Vagina (tissue), 2 donors: ENCODE measurements around the gene OXER1. TPM values are rescaled to one million over a fixed set of nuclear protein-coding genes. Genes with fewer than 3 reads are reported as not detected.

Experiments used
- DNase-seq, 2 donors: peaks; one replicate each; pipeline ENCODE4 v3.0.0-alpha.2; 2017; ENCODE audit errors: extremely low spot score in 2 of 2
- H3K27ac ChIP-seq: fragments of 200-600 bp; sonication (generic); one replicate; pipeline ENCODE4 v1.5.1; 2019
- H3K27me3 ChIP-seq: fragments of 200-600 bp; sonication (generic); one replicate; pipeline ENCODE4 v1.5.1; 2019
- H3K36me3 ChIP-seq, 2 donors: fragments of 200-600 bp; sonication (generic); one replicate each; pipeline ENCODE4 v1.5.1; 2017 to 2019
- H3K4me1 ChIP-seq: fragments of 200-600 bp; sonication (generic); one replicate; pipeline ENCODE4 v1.5.1; 2019
- H3K4me3 ChIP-seq, 2 donors: fragments of 200-600 bp; sonication (generic); 1 replicate in 1 of 2; 2 replicates in 1 of 2; pipeline ENCODE4 v1.5.1; 2016 to 2019
- H3K9me3 ChIP-seq: fragments of 200-600 bp; sonication (generic); one replicate; pipeline ENCODE4 v1.5.1; 2019
- POLR2A ChIP-seq, 2 donors: fragments of 450-650 bp; IDR thresholded peaks; one replicate each; pipeline ENCODE4 v1.6.1; 2017; ENCODE audit warnings: antibody characterized with exemption in 2 of 2, mild to moderate bottlenecking in 2 of 2, moderate library complexity in 2 of 2
- POLR2AphosphoS5 ChIP-seq, 2 donors: sonication (generic); formaldehyde crosslinking; IDR thresholded peaks; one replicate each; pipeline ENCODE4 v1.9.0; 2017; ENCODE audit warnings: antibody characterized with exemption in 2 of 2, mild to moderate bottlenecking in 2 of 2, low read depth in 1 of 2; ENCODE audit not compliant: insufficient read depth in 1 of 2
- intact Hi-C: fragments of 100-400 bp; cut with DNase I; formaldehyde crosslinking; loops from one replicate; pipeline ENCODE4 v1.15.1; 2023
- total RNA-seq: library from RNA; depleted of rRNA; stranded (reverse); fragments of >200 nt; gene quantifications from one replicate; pipeline ENCODE4 v1.2.3, GENCODE V29; 2016
- TF ChIP-seq, protein P1 (sequence below), 3 experiments: fragments of 450-650 bp in 2 of 3; fragments of 200-600 bp in 1 of 3; sonication (generic) in 1 of 3; IDR thresholded peaks; one replicate each; pipeline ENCODE4 v1.5.1; 2017 to 2019; ENCODE audit warnings: antibody characterized with exemption in 3 of 3, mild to moderate bottlenecking in 2 of 3, moderate library complexity in 2 of 3

OXER1 gene
- total RNA-seq, 1 donor from 2014 or later, result 1.2 TPM

DNA sequence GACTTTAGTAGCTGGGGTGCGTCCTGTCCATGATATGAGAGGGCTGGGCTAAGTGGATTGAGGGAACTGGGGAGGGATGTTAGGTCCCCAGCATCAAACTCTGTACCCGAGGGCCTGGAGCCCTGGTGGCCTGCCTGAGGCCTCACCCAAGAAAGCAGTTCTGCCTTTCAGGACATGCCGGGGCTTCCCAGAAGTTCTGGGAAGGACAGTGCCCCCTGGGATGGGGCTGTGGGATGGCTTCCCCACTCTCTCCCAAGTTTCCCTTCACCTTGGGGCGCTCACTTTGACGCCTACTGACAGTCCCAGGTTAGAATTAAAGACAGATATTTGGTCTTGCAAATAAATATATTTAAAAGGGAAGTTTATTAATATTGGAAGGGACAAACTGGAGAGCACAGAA lies 1.8 kb downstream of the OXER1 start:
- TF ChIP-seq POLR2AphosphoS5 (IDR thresholded peaks at IDR 0.05; ENCODE audit: insufficient read depth in 1 of 2, low read depth in 1 of 2), result no peak
- TF ChIP-seq POLR2A (IDR thresholded peaks at IDR 0.05), result no peak

DNA sequence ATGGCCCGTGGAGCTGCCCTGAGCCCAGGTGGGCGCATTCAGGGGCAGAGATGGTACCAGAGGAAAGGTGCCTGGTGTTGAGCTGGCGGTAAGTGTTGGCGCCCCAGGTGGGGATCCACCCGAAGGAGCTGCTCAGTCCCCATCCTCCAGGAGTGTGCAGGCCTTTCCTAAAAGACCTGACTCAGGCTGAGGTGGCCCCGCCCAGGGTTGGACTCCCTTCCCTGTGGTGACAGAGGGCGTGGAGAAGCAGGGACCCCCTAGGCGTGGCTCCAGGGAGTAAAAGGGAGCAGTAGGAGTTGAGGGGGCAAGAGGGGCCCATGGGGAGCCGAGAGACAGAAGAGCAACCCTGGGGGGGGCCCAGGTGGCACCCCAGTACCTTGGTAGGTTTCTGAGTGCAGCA lies 2.4 kb downstream of the OXER1 start:
- intact Hi-C loops, result no loop called here
- no peaks in the 10 kb centered on the region for H3K27me3 ChIP-seq
- no peaks in the 10 kb centered on the region for H3K4me1 ChIP-seq
- TF ChIP-seq, protein P1, sequence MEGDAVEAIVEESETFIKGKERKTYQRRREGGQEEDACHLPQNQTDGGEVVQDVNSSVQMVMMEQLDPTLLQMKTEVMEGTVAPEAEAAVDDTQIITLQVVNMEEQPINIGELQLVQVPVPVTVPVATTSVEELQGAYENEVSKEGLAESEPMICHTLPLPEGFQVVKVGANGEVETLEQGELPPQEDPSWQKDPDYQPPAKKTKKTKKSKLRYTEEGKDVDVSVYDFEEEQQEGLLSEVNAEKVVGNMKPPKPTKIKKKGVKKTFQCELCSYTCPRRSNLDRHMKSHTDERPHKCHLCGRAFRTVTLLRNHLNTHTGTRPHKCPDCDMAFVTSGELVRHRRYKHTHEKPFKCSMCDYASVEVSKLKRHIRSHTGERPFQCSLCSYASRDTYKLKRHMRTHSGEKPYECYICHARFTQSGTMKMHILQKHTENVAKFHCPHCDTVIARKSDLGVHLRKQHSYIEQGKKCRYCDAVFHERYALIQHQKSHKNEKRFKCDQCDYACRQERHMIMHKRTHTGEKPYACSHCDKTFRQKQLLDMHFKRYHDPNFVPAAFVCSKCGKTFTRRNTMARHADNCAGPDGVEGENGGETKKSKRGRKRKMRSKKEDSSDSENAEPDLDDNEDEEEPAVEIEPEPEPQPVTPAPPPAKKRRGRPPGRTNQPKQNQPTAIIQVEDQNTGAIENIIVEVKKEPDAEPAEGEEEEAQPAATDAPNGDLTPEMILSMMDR (IDR thresholded peaks at IDR 0.05), result no peak
- no peak for TF ChIP-seq POLR2AphosphoS5 (IDR thresholded peaks at IDR 0.05; ENCODE audit: insufficient read depth in 1 of 2, low read depth in 1 of 2)
- TF ChIP-seq POLR2A (IDR thresholded peaks at IDR 0.05), result no peak
- H3K27ac ChIP-seq, result no peak overlapping the region
- H3K9me3 ChIP-seq, result no peaks in the 10 kb centered on the region
- H3K4me3 ChIP-seq, result no peak overlapping the region
- DNase-seq, result no peak
- no peaks in the 10 kb centered on the region for H3K36me3 ChIP-seq

More for the DNA sequence above, 1.8 kb downstream of the OXER1 start:
- Histone ChIP-seq H3K27ac (no peak overlapping the region), H3K4me1 (no peaks in the 10 kb centered on the region), H3K9me3 (no peaks in the 10 kb centered on the region), H3K36me3 (no peaks in the 10 kb centered on the region), H3K27me3 (no peaks in the 10 kb centered on the region), H3K4me3 (no peak overlapping the region)
- no peak for DNase-seq
- intact Hi-C loops, result no loop called here

DNA sequence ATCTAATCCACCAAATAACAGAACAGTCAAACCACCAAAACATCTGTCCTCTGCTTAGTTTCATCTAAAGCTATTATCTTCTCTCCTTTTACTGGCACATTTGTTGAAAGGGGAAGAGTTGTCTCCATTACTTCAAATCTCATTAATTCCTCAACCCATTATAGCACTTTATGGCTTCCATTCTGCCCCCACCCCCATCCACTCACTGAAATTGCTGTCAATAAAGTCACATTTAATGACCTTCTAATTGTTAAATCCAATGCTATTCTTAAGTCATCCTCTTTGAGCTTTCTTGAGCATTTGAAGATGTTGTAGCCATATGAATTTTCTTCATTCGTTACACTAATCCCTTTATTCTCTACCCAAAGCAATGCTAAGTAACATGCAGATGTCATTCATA lies 5.2 kb downstream of the OXER1 start:
- no peak overlapping the region for H3K4me3 ChIP-seq
- intact Hi-C loops, result no loop called here

DNA sequence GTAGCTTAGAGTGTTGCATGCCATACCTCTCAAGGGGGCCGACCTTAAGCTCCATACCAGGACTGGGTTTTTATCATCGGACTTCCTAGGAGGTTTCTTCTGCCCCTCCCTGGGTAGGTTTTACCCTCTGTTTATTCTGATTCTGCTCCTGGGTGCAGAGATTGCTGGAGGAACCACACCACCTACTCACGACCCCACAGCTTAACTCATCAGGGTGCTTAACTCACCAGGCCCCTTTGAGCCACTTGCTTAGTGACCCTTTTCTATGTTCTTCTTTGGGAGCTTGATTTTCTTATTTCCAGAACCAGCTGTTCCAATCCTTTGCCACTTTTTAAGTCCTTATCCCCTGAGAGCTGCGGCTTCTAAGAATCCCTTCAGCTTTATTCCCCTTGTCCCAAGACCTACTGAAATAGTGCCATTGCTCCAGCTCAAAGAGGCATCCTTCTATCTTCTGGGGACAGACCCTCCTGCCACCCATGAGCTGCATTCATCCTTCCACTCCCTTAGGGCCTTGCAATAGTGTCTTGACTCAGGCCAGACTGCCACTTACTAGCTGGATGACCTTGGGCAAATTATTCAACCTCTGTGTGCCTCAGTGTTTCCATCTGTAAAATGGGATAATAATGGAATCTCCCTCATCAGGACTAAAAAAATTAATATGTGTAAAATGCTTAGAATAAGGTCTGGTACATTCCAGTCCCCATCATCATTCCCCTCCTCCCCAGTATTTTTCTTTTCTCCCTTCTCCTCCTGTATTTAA lies 5.8 kb downstream of the OXER1 start:
- no peak for DNase-seq
- H3K27ac ChIP-seq, result no peak overlapping the region
- TF ChIP-seq, protein P1 (IDR thresholded peaks at IDR 0.05), result no peak
- TF ChIP-seq POLR2AphosphoS5 (IDR thresholded peaks at IDR 0.05; ENCODE audit: insufficient read depth in 1 of 2, low read depth in 1 of 2) (no peak), POLR2A (IDR thresholded peaks at IDR 0.05) (no peak)
- H3K9me3 ChIP-seq, result no peaks in the 10 kb centered on the region
- H3K27me3 ChIP-seq, result no peaks in the 10 kb centered on the region
- H3K4me3 ChIP-seq, result no peak overlapping the region
- intact Hi-C loops, result no loop called here
- H3K36me3 ChIP-seq, result no peaks in the 10 kb centered on the region
- H3K4me1 ChIP-seq, result peaks cover 12% of the 10 kb centered on the region

More for the DNA sequence above, 5.2 kb downstream of the OXER1 start:
- no peaks in the 10 kb centered on the region for H3K27me3 ChIP-seq
- no peak for DNase-seq
- no peaks in the 10 kb centered on the region for H3K9me3 ChIP-seq
- H3K36me3 ChIP-seq, result no peaks in the 10 kb centered on the region
- H3K27ac ChIP-seq, result no peak overlapping the region
- TF ChIP-seq, protein P1 (IDR thresholded peaks at IDR 0.05), result no peak
- TF ChIP-seq POLR2AphosphoS5 (IDR thresholded peaks at IDR 0.05; ENCODE audit: insufficient read depth in 1 of 2, low read depth in 1 of 2), result no peak
- TF ChIP-seq POLR2A (IDR thresholded peaks at IDR 0.05), result no peak
- H3K4me1 ChIP-seq, result peaks cover 6% of the 10 kb centered on the region

DNA sequence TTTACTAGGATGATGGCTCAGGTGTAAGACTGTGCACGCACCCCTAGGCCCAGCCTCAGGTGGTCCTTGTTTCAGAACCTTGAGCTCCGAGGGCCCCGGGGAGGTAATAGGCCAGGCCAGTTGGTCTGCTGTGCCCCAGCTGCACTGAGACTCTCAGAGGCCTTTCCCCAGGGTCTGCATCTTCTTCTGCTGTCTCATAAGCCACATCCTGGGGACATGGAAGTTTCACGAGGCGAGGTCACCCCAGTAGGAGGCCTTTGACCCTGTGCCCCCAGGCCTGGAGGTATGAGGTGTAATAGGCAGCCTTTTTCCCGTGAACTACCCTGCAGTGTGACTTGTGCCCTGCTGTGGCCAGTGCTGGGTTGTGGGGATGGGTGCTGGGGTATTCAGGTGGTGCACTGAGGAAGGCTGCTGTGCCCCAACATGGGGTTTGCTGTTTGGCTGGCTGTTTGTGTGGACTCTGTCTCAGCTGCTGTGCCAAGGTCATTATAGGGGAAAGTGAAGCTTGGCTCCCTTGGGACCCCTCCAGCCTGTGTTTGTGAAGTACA lies 6.9 kb downstream of the OXER1 start:
- peaks cover 15% of the 10 kb centered on the region for H3K4me1 ChIP-seq
- no peak overlapping the region for H3K4me3 ChIP-seq
- H3K36me3 ChIP-seq, result no peaks in the 10 kb centered on the region
- H3K9me3 ChIP-seq, result no peaks in the 10 kb centered on the region
- no peaks in the 10 kb centered on the region for H3K27me3 ChIP-seq
- DNase-seq, result no peak
- TF ChIP-seq POLR2A (IDR thresholded peaks at IDR 0.05) (no peak), POLR2AphosphoS5 (IDR thresholded peaks at IDR 0.05; ENCODE audit: insufficient read depth in 1 of 2, low read depth in 1 of 2) (no peak)
- TF ChIP-seq, protein P1 (IDR thresholded peaks at IDR 0.05), result no peak
- no peak overlapping the region for H3K27ac ChIP-seq
- intact Hi-C loops, result no loop called here
